Islet of Langerhans (tissue), 1 donor: Measurements from ENCODE around the gene GSK3B.
"Not testable (repeated sequence)": the region's sequence is repeated elsewhere in the genome, so short reads cannot be mapped to it uniquely, and the experiment has no call there.

ENCODE experiments used
- FAIRE-seq: peaks from one replicate; lab custom pipeline; 2011; peaks lifted over from hg19 to GRCh38; lab: Jason Lieb, UNC

The GSK3B gene

DNA sequence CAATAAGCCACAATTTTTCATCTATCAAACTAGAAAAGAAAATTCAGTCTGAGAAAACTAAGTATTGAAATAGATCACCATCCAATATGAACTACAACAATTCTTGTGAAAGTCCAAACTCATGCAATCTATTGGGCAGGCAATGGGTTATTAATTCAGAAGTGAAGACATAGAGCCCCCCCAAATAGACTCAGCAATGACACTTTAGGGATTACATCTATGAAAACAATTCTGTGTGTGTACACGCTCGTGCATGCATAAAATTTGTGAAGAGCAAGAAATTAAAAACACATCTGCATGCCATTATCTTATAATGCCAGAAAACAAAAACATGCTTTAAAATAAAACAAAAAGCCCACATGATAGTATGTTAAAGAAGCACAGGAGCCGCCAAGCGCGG lies 161.0 kb downstream of the GSK3B start:
- no peak for FAIRE-seq

DNA sequence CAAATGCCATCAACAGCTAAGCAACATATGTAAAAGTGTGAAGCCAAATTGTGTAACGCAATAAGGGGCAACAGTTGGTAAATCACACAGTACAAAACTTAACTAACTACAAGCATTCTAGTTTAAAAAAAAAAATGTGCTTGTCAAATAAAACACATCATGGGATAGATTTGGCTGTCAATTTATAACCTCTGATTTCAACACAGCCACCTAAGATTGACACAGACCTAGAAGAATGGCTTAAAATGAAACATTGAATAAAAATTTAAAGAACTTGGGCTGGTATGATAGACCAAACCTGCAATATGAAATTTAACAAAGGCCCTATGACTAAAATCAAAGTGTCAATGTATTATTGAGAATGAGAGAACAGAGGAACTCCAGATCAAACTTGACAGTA lies 164.0 kb downstream of the GSK3B start:
- FAIRE-seq, result no peak

DNA sequence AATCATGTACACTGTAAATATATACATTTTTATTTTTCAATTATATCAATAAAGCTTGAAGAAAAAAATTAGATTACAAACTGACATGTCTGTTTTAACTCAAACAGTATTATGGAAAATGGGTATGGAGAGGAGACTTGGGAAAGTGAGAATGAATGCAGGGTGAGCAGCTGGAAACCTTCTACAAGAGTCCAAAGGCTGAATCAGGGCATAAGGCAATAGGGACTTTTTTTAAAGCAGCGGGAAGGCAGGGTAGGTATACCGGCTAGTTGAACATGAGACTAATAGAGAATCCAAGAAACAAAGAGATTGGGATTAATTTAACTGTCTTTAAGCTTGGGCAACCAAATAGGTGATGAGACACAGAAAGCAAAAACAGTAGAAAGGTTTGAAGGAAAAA lies 167.1 kb downstream of the GSK3B start:
- FAIRE-seq, result no peak

DNA sequence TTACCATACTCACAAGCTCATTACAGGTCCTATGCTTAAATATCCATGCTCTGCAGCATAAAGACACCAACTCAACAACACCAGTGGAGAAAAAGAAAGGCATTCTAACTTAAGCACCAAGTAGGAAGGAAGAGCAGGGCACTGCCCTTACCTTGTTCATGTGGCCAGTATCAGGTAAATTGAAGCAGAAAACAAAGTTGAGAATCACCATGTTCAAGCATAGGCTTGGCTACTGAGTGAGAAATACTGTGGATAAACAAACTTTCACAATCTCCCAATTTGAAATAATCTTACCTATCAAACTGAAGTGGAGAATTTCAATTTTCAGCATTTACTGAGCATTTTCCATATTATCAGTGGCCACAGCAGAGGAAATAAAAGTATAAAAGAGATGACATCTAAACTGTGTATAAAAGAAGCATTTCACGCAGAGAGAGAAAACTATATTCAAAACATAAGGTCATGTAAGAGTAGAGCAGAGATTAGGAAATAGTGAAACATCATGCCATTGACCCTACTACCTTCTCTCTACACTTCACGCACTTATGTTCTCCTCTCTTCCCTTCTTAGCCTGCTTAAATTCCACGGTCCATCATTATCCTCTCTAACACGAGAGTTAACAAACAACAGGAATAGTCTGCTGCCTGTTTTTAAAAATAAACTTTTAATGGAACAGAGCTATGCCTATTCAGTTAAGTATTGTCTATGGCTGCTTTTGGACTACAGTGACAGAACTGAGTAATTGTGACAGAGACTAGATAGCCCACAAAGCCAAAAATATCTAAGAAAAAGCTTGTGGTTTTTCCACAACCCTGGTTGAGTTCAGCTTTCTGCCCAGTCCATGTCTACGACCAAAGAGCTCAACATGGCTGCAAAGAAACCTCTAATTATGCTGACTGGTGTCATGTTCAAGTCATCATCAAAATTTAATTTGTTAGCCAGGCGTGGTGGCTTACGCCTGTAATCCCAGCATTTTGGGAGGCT lies 169.8 kb downstream of the GSK3B start:
- no peak for FAIRE-seq

DNA sequence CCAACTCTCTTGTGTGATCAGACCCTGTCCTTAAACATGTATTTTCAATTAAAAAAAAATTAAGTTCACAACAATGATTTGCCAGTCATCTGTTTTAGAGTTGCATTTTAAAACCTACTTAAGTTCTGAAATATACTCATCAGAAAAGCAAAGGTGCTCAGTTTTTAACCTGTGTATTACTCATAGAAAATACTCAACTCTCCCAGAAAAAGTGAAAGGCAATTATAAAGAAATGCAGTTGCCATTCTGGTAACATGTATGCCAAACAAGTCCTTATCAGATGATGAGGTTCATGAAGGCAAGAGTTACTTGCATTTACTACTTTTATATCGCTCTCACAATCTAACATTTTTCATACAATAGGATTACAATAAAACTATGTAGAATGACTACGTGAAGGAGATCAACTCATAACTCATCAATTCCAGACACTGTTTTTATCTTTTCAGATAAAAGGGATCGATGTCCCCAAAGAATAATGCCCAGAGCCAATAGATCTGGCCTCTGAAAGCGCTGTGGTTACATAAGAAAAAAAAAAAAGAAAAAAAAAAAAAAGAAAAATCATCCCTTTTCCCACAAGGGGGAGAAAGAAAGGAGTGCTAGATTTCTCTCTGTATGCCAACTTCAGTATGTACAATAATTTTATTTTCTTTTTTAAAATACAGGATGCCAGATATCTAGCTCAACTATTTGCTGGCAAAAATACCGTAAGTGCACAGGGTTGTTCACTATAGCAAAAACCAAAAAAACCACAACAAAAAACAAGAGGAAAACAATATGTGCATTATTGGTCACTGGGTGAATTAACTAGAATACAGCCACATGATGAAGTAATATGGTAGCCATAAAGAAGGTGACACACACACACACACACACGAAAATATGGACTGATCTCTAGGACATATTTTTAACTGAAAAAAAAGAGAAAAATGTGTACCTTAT lies 175.0 kb downstream of the GSK3B start:
- no peak for FAIRE-seq

DNA sequence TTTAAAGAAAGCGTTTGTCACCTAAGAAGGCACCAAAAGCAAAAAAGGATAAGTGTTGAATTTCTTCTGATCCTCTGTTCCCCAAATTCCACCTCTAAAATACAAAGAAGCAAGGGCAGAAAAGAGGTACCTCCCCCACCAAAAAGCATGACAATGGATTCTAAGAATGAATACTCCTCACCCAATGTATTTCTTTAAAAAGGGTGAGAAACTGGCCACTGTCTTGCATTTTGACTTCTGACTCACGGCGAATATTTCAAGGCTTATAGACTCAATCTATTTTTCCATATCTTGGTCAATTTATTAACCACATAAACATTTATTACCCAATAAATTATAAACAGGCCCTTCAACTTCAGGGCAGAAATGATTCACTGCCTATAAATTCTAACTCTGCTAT lies 181.2 kb downstream of the GSK3B start:
- no peak for FAIRE-seq

DNA sequence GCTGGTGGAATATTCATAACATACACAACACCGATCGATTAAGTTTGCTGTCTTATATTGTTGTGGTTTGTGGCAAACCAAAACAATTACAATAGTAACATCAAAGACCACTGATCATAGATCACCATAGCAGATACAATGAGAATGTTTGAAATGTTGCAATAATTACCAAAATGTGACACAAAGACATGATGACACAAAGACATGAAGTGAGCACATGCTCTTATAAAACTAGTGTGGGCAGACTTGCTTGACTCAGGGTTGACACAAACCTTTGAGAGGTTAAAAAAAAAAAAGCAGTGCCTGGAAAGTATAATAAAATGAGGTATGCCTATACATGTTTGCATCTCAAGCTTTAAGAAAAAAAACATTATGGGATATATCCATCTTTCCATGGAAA lies 182.0 kb downstream of the GSK3B start:
- FAIRE-seq, result no peak

DNA sequence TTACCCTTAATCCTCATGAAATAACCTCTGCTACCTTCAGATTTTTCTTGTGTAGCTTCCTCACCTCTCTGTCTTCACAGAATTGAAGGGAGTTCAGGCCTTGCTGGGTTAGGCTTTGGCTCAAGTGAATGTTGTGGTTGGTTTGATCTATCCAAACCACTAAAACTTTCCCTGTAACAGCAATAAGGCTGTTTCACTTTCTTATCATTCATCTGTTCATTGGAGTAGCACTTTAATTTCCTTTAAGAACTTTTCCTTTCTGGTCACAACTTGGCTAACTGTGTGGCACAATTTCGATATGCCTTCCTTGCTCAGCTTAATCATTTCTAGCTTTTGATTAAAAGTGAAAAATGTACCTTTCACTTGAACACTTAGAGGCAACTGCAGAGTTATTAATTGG lies 182.5 kb downstream of the GSK3B start:
- no peak for FAIRE-seq

DNA sequence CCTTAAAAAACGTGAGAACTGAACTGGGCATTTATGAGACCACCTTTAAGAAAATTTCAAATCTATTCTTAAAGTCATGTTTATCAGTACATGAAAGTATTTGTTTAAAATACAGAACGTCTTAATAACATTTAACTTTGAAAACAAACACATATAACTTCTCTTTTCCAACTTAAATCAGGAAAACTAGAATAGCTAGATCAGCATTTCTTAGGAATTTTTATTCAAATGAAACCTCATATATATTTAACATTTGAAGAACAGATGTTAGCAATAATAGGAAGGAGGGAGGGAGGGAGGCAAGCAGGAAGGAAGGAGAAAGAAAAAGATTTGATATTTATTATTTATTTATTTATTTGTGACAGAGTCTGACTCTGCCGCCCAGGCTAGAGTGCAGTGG lies 192.2 kb downstream of the GSK3B start:
- no peak for FAIRE-seq

- peak; percentile 93 for FAIRE-seq
Observed at GRCh38 chr3:119901148-119901547, 193.1 kb downstream of the GSK3B start.

DNA sequence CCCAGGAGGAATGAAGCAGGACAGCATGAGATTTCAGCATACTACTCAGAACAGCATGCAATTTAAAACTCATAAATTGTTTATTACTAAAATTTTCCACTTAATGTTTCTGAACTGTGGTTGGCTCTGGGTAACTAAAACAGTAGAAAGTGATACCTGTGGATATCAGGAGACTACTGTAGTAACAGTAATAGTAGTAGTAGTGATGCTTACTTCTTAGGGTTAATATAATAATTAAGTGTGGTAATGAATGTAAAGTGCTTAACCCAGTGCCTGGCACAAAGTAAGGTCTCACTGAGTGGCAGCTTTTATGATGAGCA lies 195.1 kb downstream of the GSK3B start:
- no peak for FAIRE-seq

DNA sequence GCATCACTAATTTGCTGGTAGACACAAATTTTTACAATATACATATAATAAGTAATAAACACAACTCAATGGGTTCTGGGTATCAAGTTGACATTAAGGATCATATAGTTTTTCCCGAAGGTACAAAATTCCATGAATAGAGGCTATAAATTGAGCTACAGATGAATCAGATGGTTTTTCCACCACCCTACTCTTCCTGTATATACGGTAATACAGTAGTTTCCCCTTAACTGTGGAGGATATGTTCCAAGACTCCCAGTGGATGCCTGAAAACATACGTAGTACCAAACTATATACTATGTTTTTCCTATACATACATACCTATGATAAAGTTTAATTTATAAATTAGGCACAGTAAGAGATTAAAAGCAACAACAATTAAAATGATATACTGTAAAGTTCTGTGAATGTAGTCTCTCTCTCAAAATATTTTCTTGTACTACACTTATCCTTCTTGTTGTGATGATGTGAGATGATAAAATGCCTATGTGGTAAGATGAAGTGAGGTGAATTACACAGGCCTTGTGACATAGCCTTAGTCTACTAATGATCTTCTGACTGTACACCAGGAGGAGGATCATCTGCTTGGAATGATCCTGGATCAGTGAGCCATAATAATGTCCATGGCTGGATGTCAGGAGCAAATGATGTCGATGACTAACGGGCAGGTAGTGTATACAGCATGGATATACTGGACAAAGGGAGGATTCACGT lies 195.6 kb downstream of the GSK3B start:
- FAIRE-seq, result no peak

DNA sequence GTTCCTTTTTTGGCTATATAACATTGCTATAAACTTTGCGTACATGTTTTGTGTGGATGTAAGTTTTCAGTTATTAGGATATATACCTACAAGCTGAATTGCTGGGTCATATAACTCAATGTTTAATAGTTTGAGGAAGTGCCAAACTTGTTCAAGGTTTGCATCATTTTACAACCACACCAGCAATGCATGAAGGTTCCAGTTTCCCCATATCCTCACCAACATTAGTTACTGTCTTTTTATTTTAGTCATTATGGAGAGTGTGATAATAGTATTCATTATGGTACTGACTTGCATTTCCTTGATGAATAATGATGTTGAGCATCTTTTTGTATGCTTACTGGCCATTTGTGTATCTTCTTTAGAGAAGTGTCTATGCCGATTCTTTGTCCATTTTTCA lies 200.1 kb downstream of the GSK3B start:
- FAIRE-seq, result no peak

GRCh38 chr3:119893769-119894168 lies 200.5 kb downstream of the GSK3B start:
- no peak for FAIRE-seq

DNA sequence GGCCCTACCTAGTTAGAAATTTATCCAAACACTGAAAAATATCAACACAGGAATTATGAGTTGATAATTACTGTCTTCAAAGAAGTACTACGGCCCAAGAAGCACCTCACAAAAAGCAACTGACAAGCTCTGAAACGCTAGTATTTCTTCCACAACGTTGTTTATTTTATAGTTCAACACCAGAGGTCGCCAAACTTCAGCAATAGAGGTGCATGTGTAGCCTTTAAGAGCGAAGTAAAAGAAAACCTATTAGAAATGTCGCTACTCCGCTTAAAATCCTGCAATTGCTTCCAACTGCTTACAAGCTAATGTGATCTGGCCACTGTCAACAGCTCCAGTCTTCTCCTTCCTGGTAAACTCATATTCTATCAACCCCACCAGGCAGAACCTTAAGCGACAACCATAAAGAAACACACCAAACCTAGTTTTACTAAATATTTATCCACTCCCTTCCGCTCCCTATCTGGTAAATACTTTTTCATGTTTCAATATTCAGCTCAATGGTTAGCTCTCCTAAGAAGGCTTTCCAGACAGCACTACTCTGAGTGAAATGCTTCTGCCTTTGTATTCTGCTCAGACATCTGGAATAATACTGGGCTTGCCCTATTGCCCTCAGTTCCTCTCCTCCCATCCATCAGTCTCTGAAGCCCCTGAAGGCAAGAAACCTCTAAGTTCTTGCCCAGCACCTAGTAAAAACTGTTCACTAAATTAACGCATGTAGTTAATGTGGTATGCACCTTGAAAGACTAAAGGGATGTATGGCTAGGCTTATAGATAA lies 202.1 kb downstream of the GSK3B start:
- FAIRE-seq, result peak; percentile 92

DNA sequence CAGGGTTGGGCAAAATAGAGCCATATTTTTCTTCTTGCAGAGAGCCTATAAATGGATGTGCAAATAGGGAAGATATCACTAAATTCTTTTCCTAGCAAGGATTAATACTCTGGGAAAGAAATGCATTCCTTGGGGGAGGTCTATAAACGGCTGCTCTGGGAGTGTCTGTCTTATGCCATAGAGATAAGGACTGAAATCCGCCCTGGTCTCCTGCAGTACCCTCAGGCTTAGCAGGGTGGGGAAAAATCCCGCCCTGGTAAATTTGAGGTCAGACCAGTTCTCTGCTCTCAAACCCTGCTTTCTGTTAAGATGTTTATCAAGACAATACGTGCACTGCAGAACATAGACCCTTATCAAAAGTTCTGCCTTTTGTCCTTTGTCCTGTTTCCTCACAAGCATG lies 205.6 kb downstream of the GSK3B start:
- FAIRE-seq, result not testable (repeated sequence)

DNA sequence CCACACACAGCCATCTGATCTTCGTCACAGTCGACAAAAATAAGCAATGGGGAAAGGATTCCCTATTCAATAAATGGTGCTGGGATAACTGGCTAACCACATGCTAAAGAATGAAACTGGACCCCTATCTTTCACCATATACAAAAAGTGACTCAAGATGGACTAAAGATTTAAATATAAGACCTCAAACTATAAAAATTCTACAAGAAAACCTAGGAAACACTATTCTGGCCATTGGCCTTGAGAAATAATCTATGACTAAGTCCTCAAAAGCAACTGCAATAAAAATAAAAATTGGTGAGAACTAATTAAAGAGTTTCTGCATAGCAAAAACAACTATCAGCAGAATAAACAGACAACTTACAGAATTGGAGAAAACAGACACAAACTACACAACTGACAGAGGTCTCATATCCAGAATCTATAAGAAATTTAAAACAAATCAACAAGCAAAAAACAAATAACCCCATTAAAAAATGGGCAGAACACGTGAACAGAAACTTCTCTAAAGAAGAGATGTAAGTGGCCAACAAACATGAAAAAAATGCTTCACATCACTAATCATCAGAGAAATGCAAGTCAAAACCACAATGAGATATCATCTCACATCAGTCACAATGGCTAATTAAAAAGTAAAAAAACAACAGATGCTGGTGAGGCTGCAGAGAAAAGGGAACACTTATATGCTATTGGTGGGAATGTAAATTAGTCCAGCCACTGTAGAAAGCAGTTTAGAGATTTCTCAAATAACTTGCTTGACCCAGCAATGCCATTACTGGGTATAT lies 208.3 kb downstream of the GSK3B start:
- peak; percentile 78 for FAIRE-seq

GRCh38 chr3:119884161-119884557 lies 210.1 kb downstream of the GSK3B start:
- FAIRE-seq, result no peak

DNA sequence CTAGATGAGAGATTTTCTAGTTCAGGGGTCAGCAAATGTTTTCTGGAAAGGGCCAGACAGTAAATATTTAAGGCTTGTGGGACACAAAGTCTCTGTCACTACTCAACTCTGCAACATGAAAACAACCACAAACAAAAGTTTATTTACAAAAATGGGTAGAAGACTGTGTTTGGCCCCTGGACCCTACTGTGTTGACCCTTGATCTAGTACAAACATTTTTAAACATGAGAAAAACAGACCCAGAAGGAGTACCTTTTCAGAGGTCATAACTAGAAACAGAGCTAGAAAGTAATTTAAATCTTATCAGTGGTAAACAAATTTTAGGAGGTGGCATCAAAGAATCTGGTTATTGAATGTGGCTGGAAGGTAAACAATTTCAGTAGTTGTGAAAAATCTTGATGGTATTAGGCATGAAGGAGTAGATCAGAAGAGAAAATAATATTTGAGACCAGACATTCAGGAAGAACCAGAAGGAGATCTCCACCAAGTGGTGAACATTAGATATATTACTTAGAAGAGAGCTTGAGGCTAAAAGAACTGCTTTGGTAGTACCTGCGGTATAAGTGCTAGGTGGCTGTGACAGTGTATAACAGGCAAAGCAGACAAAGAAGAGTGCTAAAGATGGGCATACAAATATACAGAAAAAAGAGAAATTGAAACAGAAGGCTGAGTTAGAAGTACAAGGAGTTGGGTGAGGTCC lies 210.6 kb downstream of the GSK3B start:
- no peak for FAIRE-seq

DNA sequence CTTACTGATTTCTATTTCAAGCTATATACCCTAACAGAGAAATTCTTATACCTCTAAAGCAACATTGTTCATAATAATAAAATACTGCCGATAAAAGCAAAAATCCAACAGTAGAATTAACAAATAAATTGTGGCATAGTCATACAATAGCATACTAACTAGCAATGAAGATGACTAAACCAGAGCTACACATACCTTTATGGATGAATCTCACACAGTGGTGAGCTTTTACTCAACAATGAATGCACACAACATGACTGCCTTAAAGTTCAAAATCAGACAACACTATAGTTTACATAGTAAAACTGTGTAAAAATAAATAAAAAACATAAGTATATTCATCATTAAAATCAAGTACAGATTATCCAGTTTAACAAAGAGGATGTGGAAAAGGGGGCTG lies 213.3 kb downstream of the GSK3B start:
- FAIRE-seq, result no peak
